NCI-H526 treated with DMSO at 0.1 percent for 48 hours (cell line): ENCODE results near the gene ERCC2.

Experiments
- DNase-seq: peaks from one replicate; lab custom pipeline; 2025; lab: John Stamatoyannopoulos, UW

Gene ERCC2

DNA sequence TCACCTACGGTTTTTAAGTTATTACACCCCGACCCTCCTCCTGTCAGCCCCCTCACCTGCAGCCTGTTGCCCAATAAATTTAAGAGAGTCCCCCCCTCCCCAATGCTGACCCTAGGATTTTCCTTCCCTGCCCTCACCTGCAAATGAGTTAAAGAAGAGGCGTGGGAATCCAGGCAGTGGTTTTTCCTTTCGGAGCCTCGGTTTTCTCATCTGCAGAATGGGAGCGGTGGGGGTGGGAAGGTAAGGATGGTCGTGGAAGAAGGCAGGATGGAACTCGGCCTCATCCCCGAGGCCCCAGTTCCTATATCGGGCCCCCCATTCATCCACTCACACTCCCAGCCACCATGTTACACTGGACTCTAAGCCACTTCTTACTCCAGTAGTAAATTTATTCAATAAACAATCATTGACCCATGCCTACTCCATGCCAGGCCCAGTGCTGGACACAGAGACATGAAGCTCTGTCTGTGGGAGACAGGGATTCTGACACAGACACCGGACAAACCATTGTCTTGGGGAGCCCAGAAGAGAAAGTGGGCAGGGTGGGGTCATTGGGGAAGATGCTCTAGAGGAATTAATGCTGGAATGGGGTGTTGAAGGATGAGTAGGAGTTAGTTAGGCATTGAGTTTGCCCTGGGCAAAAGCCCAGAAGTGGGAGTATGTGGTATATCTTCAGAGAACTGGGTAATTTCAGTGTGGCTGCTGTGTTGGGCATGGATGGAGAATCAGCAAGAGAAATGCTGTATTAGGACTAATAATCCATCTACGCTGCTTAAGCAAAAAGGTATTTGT, 66.9 kb downstream of the ERCC2 start:
- DNase-seq = no peak

DNA sequence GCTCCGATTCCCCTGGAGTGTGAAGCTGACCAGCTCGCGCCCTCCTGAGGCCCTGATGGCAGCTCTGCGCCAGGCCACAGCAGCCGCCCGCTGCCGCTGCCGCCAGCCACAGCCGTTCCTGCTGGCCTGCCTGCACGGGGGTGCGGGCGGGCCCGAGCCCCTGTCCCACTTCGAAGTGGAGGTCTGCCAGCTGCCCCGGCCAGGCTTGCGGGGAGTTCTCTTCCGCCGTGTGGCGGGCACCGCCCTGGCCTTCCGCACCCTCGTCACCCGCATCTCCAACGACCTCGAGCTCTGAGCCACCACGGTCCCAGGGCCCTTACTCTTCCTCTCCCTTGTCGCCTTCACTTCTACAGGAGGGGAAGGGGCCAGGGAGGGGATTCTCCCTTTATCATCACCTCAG, 68.0 kb downstream of the ERCC2 start:
- DNase-seq = no peak
